Stimulated activated effector memory CD8-positive, alpha-beta T cell treated with anti-CD3 and anti-CD28 coated beads, Interleukin-12 subunit alpha, Interleukin-12 subunit beta, amount 100 ng/mL, for 72 hours (primary cell): ENCODE results near the gene CTDSPL.
"Not testable (repeated sequence)": the region's sequence is repeated elsewhere in the genome, so short reads cannot be mapped to it uniquely, and the experiment has no call there.

ENCODE experiments used
- ATAC-seq: fragments of 150-1000 bp; cut with Tn5 transposase; 2 replicates; pipeline ENCODE4 v1.10.0; 2021
- DNase-seq, 2 donors: peaks; one replicate each; pipeline ENCODE4 v3.0.0; 2021 to 2022; ENCODE audit warnings: low spot score in 2 of 2
- H3K27ac Mint-ChIP-seq: one replicate; pipeline ENCODE4 v1.8.0; 2022; ENCODE audit warnings: mild to moderate bottlenecking, mixed read lengths
- H3K36me3 Mint-ChIP-seq: one replicate; pipeline ENCODE4 v1.8.0; 2022; ENCODE audit warnings: mild to moderate bottlenecking, mixed read lengths
- H3K4me1 Mint-ChIP-seq: one replicate; pipeline ENCODE4 v1.8.0; 2022; ENCODE audit warnings: mixed read lengths
- H3K4me3 Mint-ChIP-seq: one replicate; pipeline ENCODE4 v1.8.0; 2022; ENCODE audit warnings: mild to moderate bottlenecking, mixed read lengths
- H3K9me3 Mint-ChIP-seq: one replicate; pipeline ENCODE4 v1.8.0; 2022; ENCODE audit warnings: mixed read lengths

Gene CTDSPL

GRCh38 chr3:38031022-38031994, 169.6 kb downstream of the CTDSPL start:
- Mint-ChIP-seq H3K9me3 (no peaks in the 10 kb centered on the region), H3K27ac (peak overlapping the region; percentile 94), H3K36me3 (peaks cover 1% of the 10 kb centered on the region), H3K4me3 (peak overlapping the region; percentile 71), H3K4me1 (peaks cover 32% of the 10 kb centered on the region)
- peak; percentile 91 for ATAC-seq
- peak in 1 of 2 donors; percentile 67 for DNase-seq

GRCh38 chr3:38032328-38032865, 170.7 kb downstream of the CTDSPL start:
- Mint-ChIP-seq H3K4me1 (peaks cover 42% of the 10 kb centered on the region), H3K9me3 (no peaks in the 10 kb centered on the region), H3K27ac (no peak overlapping the region), H3K4me3 (no peak overlapping the region), H3K36me3 (peaks cover 7% of the 10 kb centered on the region)
- ATAC-seq (no peak), DNase-seq (no peak)

- H3K9me3 Mint-ChIP-seq, H3K27ac Mint-ChIP-seq: not testable (repeated sequence)
Observed at GRCh38 chr3:38033586-38033985, 171.9 kb downstream of the CTDSPL start.

More at GRCh38 chr3:38033586-38033985, 171.9 kb downstream of the CTDSPL start:
- peaks cover 16% of the 10 kb centered on the region for H3K36me3 Mint-ChIP-seq
- not testable (repeated sequence) for DNase-seq, ATAC-seq, H3K4me3 Mint-ChIP-seq
- peaks cover 48% of the 10 kb centered on the region for H3K4me1 Mint-ChIP-seq
